ENCODE measurements around the gene ZNF486. TPM values are rescaled to one million over a fixed set of nuclear protein-coding genes. Genes with fewer than 3 reads are reported as not detected.
"Not testable (repeated sequence)": the region's sequence is repeated elsewhere in the genome, so short reads cannot be mapped to it uniquely, and the experiment has no call there.

Gene ZNF486
- total RNA-seq, 2 experiments from 2014 or later, result 11.2 to 13.2 TPM

GRCh38 chr19:20214366-20214765, 47.4 kb downstream of the ZNF486 start:
- POLR2A ChIA-PET, CTCF ChIA-PET: not testable (repeated sequence)

DNA sequence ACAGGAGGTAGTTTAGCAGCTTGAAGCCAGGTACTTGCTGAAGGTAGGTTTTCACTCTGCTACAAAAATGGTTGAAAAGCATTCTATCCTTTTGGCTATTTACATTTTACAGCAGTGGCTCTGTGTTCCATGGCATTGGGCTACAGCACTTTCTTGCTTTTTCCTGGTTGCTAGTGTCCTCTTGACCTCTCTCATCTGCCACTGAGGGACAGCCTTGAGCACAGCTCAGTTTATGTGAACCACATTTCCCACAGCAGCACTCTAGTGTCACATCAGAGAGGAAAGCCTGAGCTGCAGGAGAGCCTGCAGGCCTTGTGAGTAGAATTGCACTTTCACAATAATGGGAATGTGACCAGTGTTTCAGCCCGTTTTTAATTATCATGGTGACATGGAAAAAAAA, 54.6 kb downstream of the ZNF486 start:
- POLR2A ChIA-PET, result interaction anchor here (0.6 kb wide), 1 partner anchor 67 kb away, joined by 6 read pairs; no protein-coding TSS in a partner anchor
- CTCF ChIA-PET, result not testable (repeated sequence)

DNA sequence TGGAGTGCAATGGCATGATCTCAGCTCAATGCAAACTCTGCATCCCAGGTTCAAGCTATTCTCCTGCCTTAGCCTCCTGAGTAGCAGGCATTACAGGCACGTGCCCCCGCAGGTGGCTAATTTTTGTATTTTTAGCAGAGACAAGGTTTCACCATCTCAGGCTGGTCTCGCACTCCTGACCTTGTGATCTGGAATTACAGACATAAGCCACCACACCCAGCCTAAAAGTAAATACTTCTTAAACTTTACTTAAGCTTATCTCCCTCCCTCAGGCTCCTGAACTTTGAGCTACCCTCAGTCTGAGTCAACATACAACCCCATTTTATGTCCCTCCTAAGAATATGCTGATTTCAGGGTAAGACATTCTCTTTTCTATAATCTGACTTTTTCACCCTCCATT, 66.1 kb downstream of the ZNF486 start:
- POLR2A ChIA-PET, result no interaction called here

GRCh38 chr19:20235156-20235555, 68.1 kb downstream of the ZNF486 start:
- ChIA-PET POLR2A (no interaction called here), CTCF (interaction anchor here (0.6 kb wide), 1 partner anchor 776 kb away, joined by 3 read pairs; no protein-coding TSS in a partner anchor)

More for the DNA sequence above, 66.1 kb downstream of the ZNF486 start:
- CTCF ChIA-PET, result no interaction called here

- CTCF ChIA-PET, result interaction anchor here (0.6 to 1.6 kb wide), 5 partner anchors 8 to 240 kb away, joined by 3 to 8 read pairs (median 3); partner anchors contain the start of gene ZNF682
Observed at GRCh38 chr19:20237773-20238623, 71.0 kb downstream of the ZNF486 start.

GRCh38 chr19:20243629-20244028, 76.6 kb downstream of the ZNF486 start:
- ChIA-PET CTCF (no interaction called here), POLR2A (no interaction called here)

More at GRCh38 chr19:20237773-20238623, 71.0 kb downstream of the ZNF486 start:
- POLR2A ChIA-PET, result interaction anchor here (0.5 to 1.7 kb wide), 9 partner anchors 22 to 1091 kb away, joined by 3 to 7 read pairs (median 3); partner anchors contain the start of genes ZNF253, ZNF486 and ZNF708

DNA sequence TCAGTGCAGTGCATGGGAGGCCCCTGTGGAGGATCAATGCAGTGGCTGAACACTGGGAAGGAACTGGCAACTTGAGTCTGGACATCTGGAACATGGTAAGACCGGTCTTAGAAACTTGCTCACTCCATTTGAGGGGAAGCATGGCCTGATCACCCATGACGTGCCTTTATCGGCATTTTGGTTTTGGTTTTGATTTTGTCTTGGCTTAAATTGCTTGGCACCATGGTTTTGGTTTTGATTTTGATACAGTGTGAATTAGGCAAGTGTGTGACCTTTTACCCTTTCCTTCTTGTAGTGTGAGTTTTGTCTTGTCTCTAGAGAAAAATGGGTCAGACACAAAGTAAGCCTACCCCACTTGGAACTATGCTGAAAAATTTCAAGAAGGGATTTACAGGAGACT, 77.3 kb downstream of the ZNF486 start:
- ChIA-PET CTCF (no interaction called here), POLR2A (no interaction called here)

- CTCF ChIA-PET, result interaction anchor here (0.6 kb wide), 1 partner anchor 20 kb away, joined by 3 read pairs; no protein-coding TSS in a partner anchor
Observed at GRCh38 chr19:20245309-20245708, 78.3 kb downstream of the ZNF486 start.

DNA sequence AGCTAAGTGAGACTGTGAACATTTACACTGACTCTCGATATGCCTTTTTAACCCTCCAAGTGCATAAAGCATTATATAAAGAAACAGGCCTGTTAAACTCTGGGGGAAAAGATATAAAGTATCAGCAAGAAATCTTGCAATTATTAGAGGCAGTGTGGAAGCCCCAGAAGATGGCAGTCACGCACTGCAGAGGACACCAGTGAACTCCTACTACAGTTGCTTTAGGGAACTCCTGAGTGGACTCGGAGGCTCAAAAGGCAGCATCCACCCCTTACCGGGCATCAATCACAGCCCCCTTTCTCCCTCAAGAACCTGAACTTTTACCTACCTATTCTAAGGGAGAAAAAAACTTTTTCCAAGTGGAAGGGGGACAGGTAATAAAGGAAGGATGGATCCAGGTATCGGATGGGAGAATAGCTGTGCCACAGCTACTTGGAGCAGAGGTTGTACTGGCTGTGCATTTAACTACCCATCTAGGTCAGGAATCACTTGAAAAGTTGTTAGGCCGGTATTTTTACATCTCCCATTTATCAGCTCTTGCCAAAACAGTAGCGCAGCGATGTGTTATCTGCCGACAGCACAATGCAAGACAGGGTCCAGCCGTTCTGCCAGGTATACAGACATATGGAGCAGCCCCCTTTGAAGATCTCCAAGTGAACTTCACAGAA, 80.1 kb downstream of the ZNF486 start:
- ChIA-PET POLR2A (no interaction called here), CTCF (interaction anchor here (0.9 kb wide), 1 partner anchor 250 kb away, joined by 3 read pairs; no protein-coding TSS in a partner anchor)

More at GRCh38 chr19:20245309-20245708, 78.3 kb downstream of the ZNF486 start:
- POLR2A ChIA-PET, result no interaction called here

GRCh38 chr19:20248258-20248657, 81.2 kb downstream of the ZNF486 start:
- CTCF ChIA-PET, result not testable (repeated sequence)

More at GRCh38 chr19:20248258-20248657, 81.2 kb downstream of the ZNF486 start:
- POLR2A ChIA-PET, result not testable (repeated sequence)

Other genes with a start within 250 kb of the ZNF486 start
- gene ZNF682, start 127.7 kb upstream of the ZNF486 start, total RNA-seq, result 10 to 100 TPM in 1 of 2 experiments, 1 to 10 TPM in 1; 10.0 to 10.2 TPM
- 10 to 100 TPM; 16.7 to 17.0 TPM for gene ZNF90, start 89.2 kb upstream of the ZNF486 start, total RNA-seq

All from activated CD8-positive, alpha-beta memory T cell treated with anti-CD3 and anti-CD28 coated beads for 36 hours (primary cell).